Activated B cell treated with CpG ODN at 0.5 μM for 24 hours (primary cell): Measurements from ENCODE around the gene KANSL2. TPM values are rescaled to one million over a fixed set of nuclear protein-coding genes. Genes with fewer than 3 reads are reported as not detected.
"Not testable (repeated sequence)": the region's sequence is repeated elsewhere in the genome, so short reads cannot be mapped to it uniquely, and the experiment has no call there.

Experiments
- ATAC-seq: fragments of 200-7000 bp; cut with Tn5 transposase; one replicate; pipeline ENCODE4 v1.10.0; 2021; ENCODE audit warnings: low read depth, mild to moderate bottlenecking, moderate library complexity
- CTCF ChIA-PET: fragments of 350-600 bp; sonication (Branson Sonifier 250); formaldehyde crosslinking; loops from one replicate; lab custom pipeline; 2021; ENCODE audit warnings: antibody characterized with exemption; lab: Charles Lee
- POLR2A ChIA-PET: fragments of 350-600 bp; sonication (Branson Sonifier 250); formaldehyde crosslinking; loops from one replicate; lab custom pipeline; 2021; ENCODE audit warnings: antibody characterized with exemption; lab: Charles Lee
- DNase-seq: peaks from one replicate; pipeline ENCODE4 v3.0.0; 2022
- H3K27ac Mint-ChIP-seq: one replicate; pipeline ENCODE4 v1.8.0; 2020; ENCODE audit warnings: mixed read lengths
- H3K27me3 Mint-ChIP-seq: one replicate; pipeline ENCODE4 v1.8.0; 2021; ENCODE audit warnings: mixed read lengths
- H3K36me3 Mint-ChIP-seq: one replicate; pipeline ENCODE4 v1.8.0; 2021; ENCODE audit warnings: low read depth, mixed read lengths
- H3K4me1 Mint-ChIP-seq: one replicate; pipeline ENCODE4 v1.8.0; 2021; ENCODE audit warnings: mixed read lengths
- H3K4me3 Mint-ChIP-seq: one replicate; pipeline ENCODE4 v1.8.0; 2020; ENCODE audit warnings: mild to moderate bottlenecking, mixed read lengths
- H3K9me3 Mint-ChIP-seq: one replicate; pipeline ENCODE4 v1.8.0; 2020; ENCODE audit warnings: mixed read lengths
- intact Hi-C: fragments of 100-400 bp; cut with micrococcal nuclease; formaldehyde crosslinking; loops from one replicate; pipeline ENCODE4 v1.15.1; 2024
- total RNA-seq: library from RNA; stranded (reverse); gene quantifications from 2 replicates; pipeline ENCODE4 v1.2.3, GENCODE V29; 2022
- TF ChIP-seq, protein P1 (sequence below): fragments of 200-600 bp; IDR thresholded peaks from one replicate; pipeline ENCODE4 v1.8.0; 2022; ENCODE audit warnings: antibody characterized with exemption, mild to moderate bottlenecking

The KANSL2 gene
- total RNA-seq, 1 donor from 2014 or later: 59.5 TPM

DNA sequence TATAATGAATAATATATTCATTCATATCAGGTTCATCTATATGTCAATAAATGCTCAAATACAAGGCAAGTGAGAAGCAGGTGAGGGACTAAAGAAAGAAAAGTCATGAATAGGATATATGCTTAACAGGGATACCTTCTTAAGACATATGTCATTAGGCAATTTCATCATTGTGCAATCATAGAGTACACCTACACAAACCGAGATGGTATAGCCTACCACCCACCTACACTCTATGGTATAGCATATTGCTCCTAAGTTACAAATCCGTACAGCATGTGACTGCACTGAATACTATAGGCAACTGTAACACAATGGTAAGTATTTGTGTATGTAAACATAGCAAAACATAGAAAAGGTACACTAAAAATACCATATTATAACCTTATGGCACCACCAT is 39.0 kb downstream of the KANSL2 start:
- ATAC-seq (no peak), DNase-seq (no peak)
- ChIA-PET POLR2A (no interaction called here), CTCF (no interaction called here)
- no peak overlapping the region for H3K27ac Mint-ChIP-seq
- TF ChIP-seq, protein P1, sequence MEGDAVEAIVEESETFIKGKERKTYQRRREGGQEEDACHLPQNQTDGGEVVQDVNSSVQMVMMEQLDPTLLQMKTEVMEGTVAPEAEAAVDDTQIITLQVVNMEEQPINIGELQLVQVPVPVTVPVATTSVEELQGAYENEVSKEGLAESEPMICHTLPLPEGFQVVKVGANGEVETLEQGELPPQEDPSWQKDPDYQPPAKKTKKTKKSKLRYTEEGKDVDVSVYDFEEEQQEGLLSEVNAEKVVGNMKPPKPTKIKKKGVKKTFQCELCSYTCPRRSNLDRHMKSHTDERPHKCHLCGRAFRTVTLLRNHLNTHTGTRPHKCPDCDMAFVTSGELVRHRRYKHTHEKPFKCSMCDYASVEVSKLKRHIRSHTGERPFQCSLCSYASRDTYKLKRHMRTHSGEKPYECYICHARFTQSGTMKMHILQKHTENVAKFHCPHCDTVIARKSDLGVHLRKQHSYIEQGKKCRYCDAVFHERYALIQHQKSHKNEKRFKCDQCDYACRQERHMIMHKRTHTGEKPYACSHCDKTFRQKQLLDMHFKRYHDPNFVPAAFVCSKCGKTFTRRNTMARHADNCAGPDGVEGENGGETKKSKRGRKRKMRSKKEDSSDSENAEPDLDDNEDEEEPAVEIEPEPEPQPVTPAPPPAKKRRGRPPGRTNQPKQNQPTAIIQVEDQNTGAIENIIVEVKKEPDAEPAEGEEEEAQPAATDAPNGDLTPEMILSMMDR: no peak
- H3K9me3 Mint-ChIP-seq: peaks cover 4% of the 10 kb centered on the region
- H3K4me1 Mint-ChIP-seq: no peaks in the 10 kb centered on the region
- no peaks in the 10 kb centered on the region for H3K27me3 Mint-ChIP-seq
- H3K4me3 Mint-ChIP-seq: no peak overlapping the region
- H3K36me3 Mint-ChIP-seq: peaks cover 32% of the 10 kb centered on the region
- intact Hi-C loops: no loop called here

DNA sequence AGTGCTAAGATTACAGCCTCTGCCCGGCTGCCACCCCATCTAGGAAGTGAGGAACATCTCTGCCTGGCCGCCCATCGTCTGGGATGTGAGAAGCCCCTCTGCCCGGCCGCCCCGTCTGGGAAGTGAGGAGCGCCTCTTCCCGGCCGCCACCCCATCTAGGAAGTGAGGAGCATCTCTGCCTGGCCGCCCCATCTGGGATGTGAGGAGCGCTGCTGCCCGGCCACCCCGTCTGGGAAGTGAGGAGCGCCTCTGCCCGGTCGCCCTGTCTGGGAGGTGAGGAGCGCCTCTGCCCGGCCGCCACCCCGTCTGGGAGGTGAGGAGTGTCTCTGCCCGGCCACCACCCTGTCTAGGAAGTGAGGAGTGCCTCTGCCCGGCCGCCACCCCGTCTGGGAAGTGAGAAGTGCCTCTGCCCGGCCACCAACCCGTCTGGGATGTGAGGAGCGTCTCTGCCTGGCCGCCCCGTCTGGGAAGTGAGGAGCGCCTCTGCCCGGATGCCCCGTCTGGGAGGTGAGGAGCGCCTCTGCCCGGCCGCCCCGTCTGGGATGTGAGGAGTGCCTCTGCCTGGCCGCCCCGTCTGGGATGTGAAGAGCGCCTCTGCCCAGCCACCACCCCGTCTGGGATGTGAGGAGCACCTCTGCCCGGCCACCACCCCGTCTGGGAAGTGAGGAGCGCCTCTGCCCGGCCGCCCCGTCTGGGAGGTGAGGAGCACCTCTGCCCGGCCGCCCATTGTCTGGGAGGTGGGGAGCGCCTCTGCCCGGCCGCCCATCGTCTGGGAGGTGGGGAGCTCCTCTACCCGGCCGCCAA is 40.1 kb downstream of the KANSL2 start:
- H3K27me3 Mint-ChIP-seq, POLR2A ChIA-PET, H3K9me3 Mint-ChIP-seq: not testable (repeated sequence)

DNA sequence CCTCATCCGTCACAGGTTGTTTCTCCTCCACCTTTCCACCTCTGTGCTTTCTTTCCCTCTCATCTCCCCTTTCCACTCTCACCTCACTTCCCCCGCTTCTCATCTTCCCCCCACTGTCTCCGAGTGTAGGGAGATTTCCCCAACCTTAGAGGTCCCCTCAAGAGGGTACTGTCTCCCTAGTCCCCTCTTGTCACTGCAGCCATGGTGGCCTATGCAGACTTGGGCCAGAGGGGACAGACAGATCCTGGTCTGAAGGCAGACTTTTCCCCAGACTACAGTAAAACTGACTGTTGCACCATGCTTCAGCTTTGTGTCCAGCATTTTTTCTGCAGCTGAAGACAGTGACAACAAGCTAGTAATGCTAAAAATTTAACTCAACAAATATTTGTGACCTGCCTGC is 41.2 kb downstream of the KANSL2 start:
- intact Hi-C loops: no loop called here

More for the DNA sequence above, 40.1 kb downstream of the KANSL2 start:
- H3K4me1 Mint-ChIP-seq, H3K27ac Mint-ChIP-seq, CTCF ChIA-PET, intact Hi-C loops, ATAC-seq, H3K4me3 Mint-ChIP-seq, DNase-seq: not testable (repeated sequence)
- H3K36me3 Mint-ChIP-seq: peaks cover 26% of the 10 kb centered on the region

DNA sequence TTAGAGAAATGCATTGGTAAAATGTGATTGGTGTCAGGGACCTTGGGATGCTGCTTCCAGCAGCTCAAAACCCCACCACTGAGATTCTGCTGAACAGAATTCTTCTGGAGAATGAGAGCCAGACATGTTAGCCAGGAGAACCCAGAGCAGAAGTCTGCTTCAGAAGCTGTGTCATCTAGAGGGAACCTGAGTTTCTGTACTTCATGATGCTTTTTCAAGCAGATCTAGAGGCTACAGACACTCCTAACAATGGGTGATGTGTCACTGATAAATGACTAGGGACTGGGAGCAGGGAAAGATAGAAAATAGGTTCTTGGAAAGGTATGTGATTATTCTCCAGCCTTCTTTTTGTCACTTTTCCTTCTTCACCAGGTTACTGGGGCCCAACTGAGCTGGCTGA is 41.6 kb downstream of the KANSL2 start:
- Mint-ChIP-seq H3K27ac (no peak overlapping the region), H3K4me3 (no peak overlapping the region), H3K27me3 (no peaks in the 10 kb centered on the region), H3K9me3 (peaks cover 4% of the 10 kb centered on the region), H3K4me1 (no peaks in the 10 kb centered on the region), H3K36me3 (peaks cover 19% of the 10 kb centered on the region)
- ChIA-PET CTCF (no interaction called here), POLR2A (no interaction called here)
- intact Hi-C loops: no loop called here
- ATAC-seq (no peak), DNase-seq (no peak)
- TF ChIP-seq, protein P1: no peak

More for the DNA sequence above, 41.2 kb downstream of the KANSL2 start:
- H3K36me3 Mint-ChIP-seq: peaks cover 19% of the 10 kb centered on the region
- POLR2A ChIA-PET: no interaction called here
- DNase-seq: no peak
- peaks cover 4% of the 10 kb centered on the region for H3K9me3 Mint-ChIP-seq
- H3K27ac Mint-ChIP-seq: no peak overlapping the region
- H3K27me3 Mint-ChIP-seq: no peaks in the 10 kb centered on the region
- no peak overlapping the region for H3K4me3 Mint-ChIP-seq
- CTCF ChIA-PET: no interaction called here
- TF ChIP-seq, protein P1: no peak
- ATAC-seq: no peak
- no peaks in the 10 kb centered on the region for H3K4me1 Mint-ChIP-seq

DNA sequence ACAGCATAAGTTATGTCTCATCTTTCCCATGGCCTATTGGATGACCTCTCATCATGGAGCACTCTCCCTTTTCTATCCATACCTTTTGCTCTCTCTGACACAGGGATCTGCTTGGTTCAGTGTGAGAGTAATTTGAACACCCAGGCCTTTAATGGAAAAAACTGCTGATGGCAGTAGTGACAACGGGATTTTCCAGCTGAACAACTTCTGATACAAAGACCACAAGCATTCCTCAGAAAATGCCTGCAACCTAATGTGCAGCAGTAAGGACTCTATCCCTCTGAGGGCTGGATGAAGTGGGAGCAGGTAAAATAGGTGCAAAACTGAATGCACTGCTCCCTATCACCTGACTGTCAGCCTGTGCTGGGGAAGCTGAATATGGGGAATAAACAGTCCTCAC is 51.0 kb downstream of the KANSL2 start:
- POLR2A ChIA-PET: no interaction called here
- no peak overlapping the region for H3K27ac Mint-ChIP-seq

More for the DNA sequence above, 51.0 kb downstream of the KANSL2 start:
- Mint-ChIP-seq H3K27me3 (peaks cover 32% of the 10 kb centered on the region), H3K36me3 (no peaks in the 10 kb centered on the region), H3K4me1 (no peaks in the 10 kb centered on the region), H3K9me3 (no peaks in the 10 kb centered on the region), H3K4me3 (no peak overlapping the region)
- intact Hi-C loops: no loop called here
- DNase-seq (no peak), ATAC-seq (no peak)
- TF ChIP-seq, protein P1: no peak
- CTCF ChIA-PET: interaction anchor here (1.7 kb wide), 1 partner anchor 11 kb away, joined by 4 read pairs; no protein-coding TSS in a partner anchor
